Measurements from ENCODE around the gene TWNK. TPM values are rescaled to one million over a fixed set of nuclear protein-coding genes. Genes with fewer than 3 reads are reported as not detected.

The TWNK gene
- total and polyA plus RNA-seq, 9 of the 15 experiments (the other 6 are each of a cell fraction or from before 2014, with no cell fraction given) = 11.6 to 34.7 (median 17.4) TPM

DNA sequence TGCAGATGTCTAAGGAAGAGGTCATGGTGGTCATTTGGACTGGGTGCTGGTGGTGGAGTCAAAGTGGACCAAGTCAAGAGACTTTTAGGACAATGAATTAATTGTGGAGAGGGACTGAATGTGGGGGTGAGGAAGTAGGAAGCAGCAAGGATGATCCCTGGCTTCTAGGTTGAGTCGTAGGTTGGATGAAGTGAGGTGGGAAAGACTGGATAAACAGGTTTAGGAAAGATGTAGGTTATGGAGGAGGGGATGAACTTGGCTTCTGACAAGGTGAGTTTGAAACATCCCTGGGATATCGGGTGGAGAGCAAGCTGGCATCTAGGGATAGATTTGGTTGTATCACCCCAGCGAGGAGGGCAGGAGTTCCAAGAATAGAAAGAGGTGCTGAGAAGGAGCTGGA lies 10.4 kb upstream of the TWNK start:
- CTCF ChIA-PET (ENCODE audit: low intra/inter-chr PET ratio) = no interaction called here
- Histone ChIP-seq H3K27me3 (ENCODE audit: control insufficient read depth in 2 of 2, insufficient read depth in 2 of 2, low read length in 2 of 2) (no peaks in the 10 kb centered on the region), H3K27ac (ENCODE audit: extremely low read depth, low read depth, low read length) (no peak overlapping the region), H3K4me3 (no peak overlapping the region), H3K36me3 (ENCODE audit: control insufficient read depth, insufficient read depth, low read length) (peaks cover 10% of the 10 kb centered on the region; the same call in 1 of the 3 replicates), H3K9me3 (replicated peaks; ENCODE audit: control insufficient read depth, insufficient read depth, low read depth, low read length) (no peaks in the 10 kb centered on the region), H3K79me2 (ENCODE audit: control insufficient read depth, insufficient read depth, low read length) (no peaks in the 10 kb centered on the region), H3K9ac (ENCODE audit: insufficient read depth in 1 of 2, low read depth in 2 of 2, low read length in 2 of 2) (no peak overlapping the region), H4K20me1 (replicated peaks; ENCODE audit: control insufficient read depth, insufficient read depth, low read length) (no peaks in the 10 kb centered on the region; the same call in 1 of the 2 replicates), H3K4me2 (ENCODE audit: insufficient read depth, low read length) (no peak overlapping the region), H3K4me1 (replicated peaks in 1 of 2; ENCODE audit: control insufficient read depth in 2 of 2, insufficient read depth in 2 of 2, low read length in 2 of 2) (peaks cover 0 to 4% of the 10 kb centered on the region in 2 experiments; a peak in 2 of 5 replicates), H3K9me1 (ENCODE audit: control insufficient read depth, insufficient read depth, low read length) (no peaks in the 10 kb centered on the region), H2AFZ (ENCODE audit: low read depth, low read length) (no peak overlapping the region)
- DNase-seq (ENCODE audit: extremely low read depth in 1 of 4, low spot score in 3 of 4) (no peak), ATAC-seq (no peak), FAIRE-seq (no peak)
- POLR2A ChIA-PET = interaction anchor here (0.6 kb wide), 1 partner anchor 34 kb away, joined by 3 read pairs; no protein-coding TSS in a partner anchor
- intact Hi-C loops (cut with micrococcal nuclease) = no loop called here
- WGBS (ENCODE audit: insufficient coverage, low coverage, missing lambda C conversion rate) = 12% methylated on average over 3 of the region's 3 CpGs
- BruUV-seq (replicated peaks) = no TSS peak
- in situ Hi-C loops (cut with MboI) = loop anchor here (25.0 kb wide), 1 partner anchor 1060 kb away; no protein-coding TSS in a partner anchor
- TF ChIP-seq, protein P1, sequence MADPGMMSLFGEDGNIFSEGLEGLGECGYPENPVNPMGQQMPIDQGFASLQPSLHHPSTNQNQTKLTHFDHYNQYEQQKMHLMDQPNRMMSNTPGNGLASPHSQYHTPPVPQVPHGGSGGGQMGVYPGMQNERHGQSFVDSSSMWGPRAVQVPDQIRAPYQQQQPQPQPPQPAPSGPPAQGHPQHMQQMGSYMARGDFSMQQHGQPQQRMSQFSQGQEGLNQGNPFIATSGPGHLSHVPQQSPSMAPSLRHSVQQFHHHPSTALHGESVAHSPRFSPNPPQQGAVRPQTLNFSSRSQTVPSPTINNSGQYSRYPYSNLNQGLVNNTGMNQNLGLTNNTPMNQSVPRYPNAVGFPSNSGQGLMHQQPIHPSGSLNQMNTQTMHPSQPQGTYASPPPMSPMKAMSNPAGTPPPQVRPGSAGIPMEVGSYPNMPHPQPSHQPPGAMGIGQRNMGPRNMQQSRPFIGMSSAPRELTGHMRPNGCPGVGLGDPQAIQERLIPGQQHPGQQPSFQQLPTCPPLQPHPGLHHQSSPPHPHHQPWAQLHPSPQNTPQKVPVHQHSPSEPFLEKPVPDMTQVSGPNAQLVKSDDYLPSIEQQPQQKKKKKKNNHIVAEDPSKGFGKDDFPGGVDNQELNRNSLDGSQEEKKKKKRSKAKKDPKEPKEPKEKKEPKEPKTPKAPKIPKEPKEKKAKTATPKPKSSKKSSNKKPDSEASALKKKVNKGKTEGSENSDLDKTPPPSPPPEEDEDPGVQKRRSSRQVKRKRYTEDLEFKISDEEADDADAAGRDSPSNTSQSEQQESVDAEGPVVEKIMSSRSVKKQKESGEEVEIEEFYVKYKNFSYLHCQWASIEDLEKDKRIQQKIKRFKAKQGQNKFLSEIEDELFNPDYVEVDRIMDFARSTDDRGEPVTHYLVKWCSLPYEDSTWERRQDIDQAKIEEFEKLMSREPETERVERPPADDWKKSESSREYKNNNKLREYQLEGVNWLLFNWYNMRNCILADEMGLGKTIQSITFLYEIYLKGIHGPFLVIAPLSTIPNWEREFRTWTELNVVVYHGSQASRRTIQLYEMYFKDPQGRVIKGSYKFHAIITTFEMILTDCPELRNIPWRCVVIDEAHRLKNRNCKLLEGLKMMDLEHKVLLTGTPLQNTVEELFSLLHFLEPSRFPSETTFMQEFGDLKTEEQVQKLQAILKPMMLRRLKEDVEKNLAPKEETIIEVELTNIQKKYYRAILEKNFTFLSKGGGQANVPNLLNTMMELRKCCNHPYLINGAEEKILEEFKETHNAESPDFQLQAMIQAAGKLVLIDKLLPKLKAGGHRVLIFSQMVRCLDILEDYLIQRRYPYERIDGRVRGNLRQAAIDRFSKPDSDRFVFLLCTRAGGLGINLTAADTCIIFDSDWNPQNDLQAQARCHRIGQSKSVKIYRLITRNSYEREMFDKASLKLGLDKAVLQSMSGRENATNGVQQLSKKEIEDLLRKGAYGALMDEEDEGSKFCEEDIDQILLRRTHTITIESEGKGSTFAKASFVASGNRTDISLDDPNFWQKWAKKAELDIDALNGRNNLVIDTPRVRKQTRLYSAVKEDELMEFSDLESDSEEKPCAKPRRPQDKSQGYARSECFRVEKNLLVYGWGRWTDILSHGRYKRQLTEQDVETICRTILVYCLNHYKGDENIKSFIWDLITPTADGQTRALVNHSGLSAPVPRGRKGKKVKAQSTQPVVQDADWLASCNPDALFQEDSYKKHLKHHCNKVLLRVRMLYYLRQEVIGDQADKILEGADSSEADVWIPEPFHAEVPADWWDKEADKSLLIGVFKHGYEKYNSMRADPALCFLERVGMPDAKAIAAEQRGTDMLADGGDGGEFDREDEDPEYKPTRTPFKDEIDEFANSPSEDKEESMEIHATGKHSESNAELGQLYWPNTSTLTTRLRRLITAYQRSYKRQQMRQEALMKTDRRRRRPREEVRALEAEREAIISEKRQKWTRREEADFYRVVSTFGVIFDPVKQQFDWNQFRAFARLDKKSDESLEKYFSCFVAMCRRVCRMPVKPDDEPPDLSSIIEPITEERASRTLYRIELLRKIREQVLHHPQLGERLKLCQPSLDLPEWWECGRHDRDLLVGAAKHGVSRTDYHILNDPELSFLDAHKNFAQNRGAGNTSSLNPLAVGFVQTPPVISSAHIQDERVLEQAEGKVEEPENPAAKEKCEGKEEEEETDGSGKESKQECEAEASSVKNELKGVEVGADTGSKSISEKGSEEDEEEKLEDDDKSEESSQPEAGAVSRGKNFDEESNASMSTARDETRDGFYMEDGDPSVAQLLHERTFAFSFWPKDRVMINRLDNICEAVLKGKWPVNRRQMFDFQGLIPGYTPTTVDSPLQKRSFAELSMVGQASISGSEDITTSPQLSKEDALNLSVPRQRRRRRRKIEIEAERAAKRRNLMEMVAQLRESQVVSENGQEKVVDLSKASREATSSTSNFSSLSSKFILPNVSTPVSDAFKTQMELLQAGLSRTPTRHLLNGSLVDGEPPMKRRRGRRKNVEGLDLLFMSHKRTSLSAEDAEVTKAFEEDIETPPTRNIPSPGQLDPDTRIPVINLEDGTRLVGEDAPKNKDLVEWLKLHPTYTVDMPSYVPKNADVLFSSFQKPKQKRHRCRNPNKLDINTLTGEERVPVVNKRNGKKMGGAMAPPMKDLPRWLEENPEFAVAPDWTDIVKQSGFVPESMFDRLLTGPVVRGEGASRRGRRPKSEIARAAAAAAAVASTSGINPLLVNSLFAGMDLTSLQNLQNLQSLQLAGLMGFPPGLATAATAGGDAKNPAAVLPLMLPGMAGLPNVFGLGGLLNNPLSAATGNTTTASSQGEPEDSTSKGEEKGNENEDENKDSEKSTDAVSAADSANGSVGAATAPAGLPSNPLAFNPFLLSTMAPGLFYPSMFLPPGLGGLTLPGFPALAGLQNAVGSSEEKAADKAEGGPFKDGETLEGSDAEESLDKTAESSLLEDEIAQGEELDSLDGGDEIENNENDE (IDR thresholded peaks at IDR 0.05; ENCODE audit: low read depth, low read length) = no peak
- TF ChIP-seq KLF6 (CRISPR knock-in tag; IDR thresholded peaks at IDR 0.05; ENCODE audit: borderline replicate concordance) (no peak), ZNF644 (tag; IDR thresholded peaks at IDR 0.05; ENCODE audit: low read depth) (no peak), NFRKB (IDR thresholded peaks at IDR 0.05; ENCODE audit: low read depth) (no peak), GABPB2 (CRISPR knock-in tag; conservative IDR thresholded peaks at IDR 0.05) (no peak)
- TF ChIP-seq, protein P2, sequence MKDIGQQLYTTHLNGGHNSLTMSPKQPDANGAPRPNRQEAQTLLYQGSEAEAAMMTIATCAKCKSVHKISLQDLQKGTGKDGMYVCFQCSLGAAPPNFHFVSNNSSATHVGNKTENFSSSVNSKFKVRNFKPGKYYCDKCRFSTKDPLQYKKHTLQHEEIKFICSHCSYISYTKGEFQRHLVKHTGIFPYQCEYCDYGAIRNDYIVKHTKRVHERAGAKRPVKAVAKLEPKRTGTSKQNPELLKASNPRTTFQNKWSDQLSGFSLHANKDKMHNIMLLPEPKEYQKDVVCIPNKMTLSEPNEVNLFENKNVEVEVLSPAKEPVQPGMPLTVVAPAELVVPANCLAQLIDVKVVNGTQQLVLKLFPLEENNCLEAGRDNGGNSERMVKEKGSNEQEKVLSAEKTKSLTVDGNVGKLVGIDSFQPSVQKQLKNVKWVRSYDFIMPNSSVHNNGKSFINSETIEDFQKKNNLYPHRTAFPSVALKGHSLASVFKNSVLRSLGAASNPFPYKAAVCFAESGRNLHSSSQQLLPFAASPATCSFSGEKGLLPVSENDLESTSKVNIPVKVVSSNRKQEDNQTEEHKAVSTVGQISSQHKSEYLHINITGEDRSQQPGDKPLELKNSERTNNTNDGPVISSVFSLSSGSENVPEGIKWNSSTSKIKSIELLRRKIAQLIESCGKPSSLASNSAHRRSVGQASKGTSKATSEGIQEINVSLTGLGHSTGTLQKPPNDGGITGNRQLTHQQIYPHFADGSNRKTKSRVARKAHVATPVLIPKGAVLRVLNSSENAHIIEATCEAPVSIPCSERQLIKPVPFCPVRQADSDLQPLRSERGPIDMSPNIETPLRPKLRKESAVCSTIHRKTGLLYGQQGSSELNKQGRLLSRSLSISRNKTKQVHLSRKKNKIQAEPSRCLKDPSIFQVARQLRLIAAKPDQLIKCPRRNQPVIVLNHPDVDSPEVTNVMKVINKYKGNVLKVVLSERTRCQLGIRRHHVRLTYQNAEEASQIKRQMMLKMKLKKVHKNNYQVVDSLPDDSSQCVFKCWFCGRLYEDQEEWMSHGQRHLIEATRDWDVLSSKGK (CRISPR knock-in tag; IDR thresholded peaks at IDR 0.05) = no peak
- TF ChIP-seq, protein P3, sequence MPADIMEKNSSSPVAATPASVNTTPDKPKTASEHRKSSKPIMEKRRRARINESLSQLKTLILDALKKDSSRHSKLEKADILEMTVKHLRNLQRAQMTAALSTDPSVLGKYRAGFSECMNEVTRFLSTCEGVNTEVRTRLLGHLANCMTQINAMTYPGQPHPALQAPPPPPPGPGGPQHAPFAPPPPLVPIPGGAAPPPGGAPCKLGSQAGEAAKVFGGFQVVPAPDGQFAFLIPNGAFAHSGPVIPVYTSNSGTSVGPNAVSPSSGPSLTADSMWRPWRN (IDR thresholded peaks at IDR 0.05; ENCODE audit: low read depth) = no peak

Data from K562 (cell line).